GM23338 (cell line): ENCODE results near the gene RMI2.
"Not testable (repeated sequence)": the region's sequence is repeated elsewhere in the genome, so short reads cannot be mapped to it uniquely, and the experiment has no call there.

Source experiments
- CTCF ChIP-seq, 2 experiments: fragments of 200-600 bp in 1 of 2; sonication (generic) in 1 of 2; conservative IDR thresholded peaks; 2 replicates each; pipeline versions ENCODE4 v1.5.1 to v1.6.1; 2016 to 2017; ENCODE audit warnings: antibody characterized with exemption in 2 of 2, low read depth in 2 of 2, mild to moderate bottlenecking in 2 of 2, moderate library complexity in 1 of 2
- REST ChIP-seq: IDR thresholded peaks from one replicate; pipeline ENCODE4 v1.6.1; 2018; ENCODE audit warnings: antibody characterized with exemption; ENCODE audit not compliant: unreplicated experiment

- TF ChIP-seq CTCF (conservative IDR thresholded peaks at IDR 0.05; ENCODE audit: low read depth in 2 of 2); REST: not testable (repeated sequence)
These were observed 25.6 kb downstream of the RMI2 start for GRCh38 chr16:11370932-11371279.
